ENCODE data around the gene GRXCR2. TPM values are rescaled to one million over a fixed set of nuclear protein-coding genes. Genes with fewer than 3 reads are reported as not detected.

The GRXCR2 gene
- total and polyA plus RNA-seq, 2 of the 13 experiments (the other 11 are each of a cell fraction or from before 2014, with no cell fraction given): not detected

DNA sequence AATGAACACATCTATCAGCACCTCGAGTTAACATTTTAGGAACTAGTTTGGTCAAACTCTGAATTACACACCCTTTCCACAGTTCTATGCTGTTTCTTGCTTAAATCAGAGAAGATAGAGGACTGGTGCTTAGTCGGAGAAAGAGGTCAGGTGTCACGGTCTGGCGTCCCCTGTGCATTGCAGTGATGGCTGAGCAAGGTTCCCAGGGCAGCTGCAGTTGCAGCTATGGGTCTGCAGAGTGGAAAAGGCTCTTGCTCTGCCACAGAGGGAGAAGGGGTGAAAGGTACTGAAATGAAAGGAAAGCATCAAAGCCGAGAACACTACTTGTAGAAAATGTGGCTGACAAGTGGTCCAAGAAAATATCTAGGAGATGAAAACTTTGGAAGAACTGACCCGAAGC, 38.4 kb upstream of the GRXCR2 start (continued):
- no peak for TF ChIP-seq ZNF678 (CRISPR knock-in tag; IDR thresholded peaks at IDR 0.05)
- TF ChIP-seq GABPB1 (CRISPR knock-in tag; IDR thresholded peaks at IDR 0.05): no peak
- no peak for TF ChIP-seq ZNF607 (CRISPR knock-in tag; IDR thresholded peaks at IDR 0.05; ENCODE audit: borderline replicate concordance)
- TF ChIP-seq MAFF (IDR thresholded peaks at IDR 0.05; ENCODE audit: low read depth, low read length): no peak
- TF ChIP-seq, protein P1, sequence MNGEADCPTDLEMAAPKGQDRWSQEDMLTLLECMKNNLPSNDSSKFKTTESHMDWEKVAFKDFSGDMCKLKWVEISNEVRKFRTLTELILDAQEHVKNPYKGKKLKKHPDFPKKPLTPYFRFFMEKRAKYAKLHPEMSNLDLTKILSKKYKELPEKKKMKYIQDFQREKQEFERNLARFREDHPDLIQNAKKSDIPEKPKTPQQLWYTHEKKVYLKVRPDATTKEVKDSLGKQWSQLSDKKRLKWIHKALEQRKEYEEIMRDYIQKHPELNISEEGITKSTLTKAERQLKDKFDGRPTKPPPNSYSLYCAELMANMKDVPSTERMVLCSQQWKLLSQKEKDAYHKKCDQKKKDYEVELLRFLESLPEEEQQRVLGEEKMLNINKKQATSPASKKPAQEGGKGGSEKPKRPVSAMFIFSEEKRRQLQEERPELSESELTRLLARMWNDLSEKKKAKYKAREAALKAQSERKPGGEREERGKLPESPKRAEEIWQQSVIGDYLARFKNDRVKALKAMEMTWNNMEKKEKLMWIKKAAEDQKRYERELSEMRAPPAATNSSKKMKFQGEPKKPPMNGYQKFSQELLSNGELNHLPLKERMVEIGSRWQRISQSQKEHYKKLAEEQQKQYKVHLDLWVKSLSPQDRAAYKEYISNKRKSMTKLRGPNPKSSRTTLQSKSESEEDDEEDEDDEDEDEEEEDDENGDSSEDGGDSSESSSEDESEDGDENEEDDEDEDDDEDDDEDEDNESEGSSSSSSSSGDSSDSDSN (CRISPR knock-in tag; IDR thresholded peaks at IDR 0.05): no peak

DNA sequence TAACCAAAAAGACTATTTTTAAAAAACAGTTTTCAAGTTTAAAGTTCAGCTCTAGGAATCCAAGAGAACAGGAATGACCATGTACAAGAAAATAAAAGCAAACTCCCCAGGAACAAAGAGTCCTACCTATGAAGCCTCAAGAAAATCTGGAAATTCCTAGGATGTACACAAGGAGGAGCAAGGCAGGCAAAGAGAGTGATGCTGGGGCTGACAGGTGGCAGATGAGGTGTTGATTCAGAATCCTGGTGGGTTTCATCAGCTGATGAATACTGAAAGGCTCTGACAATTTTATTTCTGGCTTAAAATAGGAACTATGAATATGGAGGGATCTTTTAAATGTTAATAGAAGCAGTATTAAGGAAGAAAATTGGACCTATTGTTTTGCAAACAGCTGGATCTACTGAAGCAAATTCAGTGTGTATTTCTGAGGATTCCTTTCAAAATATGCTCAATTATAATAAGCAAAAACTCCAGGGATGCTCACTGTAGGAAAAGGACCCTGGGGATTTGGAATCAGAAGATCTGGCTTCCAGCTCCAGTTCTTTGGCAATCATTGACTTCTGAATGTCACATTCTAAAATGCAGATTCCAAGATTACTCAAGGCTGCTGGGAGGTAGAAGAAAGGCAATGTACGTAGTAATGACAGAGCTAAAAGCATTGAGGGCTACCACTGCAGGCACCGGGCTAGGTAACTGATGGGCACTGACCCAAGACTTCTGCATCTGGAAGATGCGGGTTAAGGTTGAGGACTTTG, 35.6 kb upstream of the GRXCR2 start:
- peaks cover 0 to 3% of the 10 kb centered on the region in 2 experiments; a peak in 3 of 5 replicates for H3K27me3 ChIP-seq (ENCODE audit: control insufficient read depth in 1 of 2, insufficient read depth in 2 of 2, low read length in 2 of 2)
- FAIRE-seq (no peak), ATAC-seq (no peak), DNase-seq (ENCODE audit: low spot score) (no peak)
- no peak overlapping the region for H3K4me3 ChIP-seq (replicated peaks in 1 of 3; ENCODE audit: insufficient read depth in 1 of 3, low read depth in 2 of 3, low read length in 3 of 3)
- TF ChIP-seq ZNF460 (CRISPR knock-in tag; IDR thresholded peaks at IDR 0.05; ENCODE audit: borderline replicate concordance) (no peak), SMC3 (IDR thresholded peaks at IDR 0.05; ENCODE audit: low read length) (peak; percentile 28; the same call in 1 of the 2 replicates), ZKSCAN1 (IDR thresholded peaks at IDR 0.05; ENCODE audit: low read length) (no peak), STAG1 (CRISPR knock-in tag; IDR thresholded peaks at IDR 0.05) (peak; percentile 23; the same call in 1 of the 2 replicates), DPF2 (CRISPR knock-in tag; IDR thresholded peaks at IDR 0.05; ENCODE audit: borderline replicate concordance, low read depth) (no peak)
- BruUV-seq (replicated peaks): no TSS peak
- H3K4me1 ChIP-seq (ENCODE audit: insufficient read depth, low read length): peaks cover 17% of the 10 kb centered on the region
- H3K36me3 ChIP-seq (replicated peaks in 1 of 2; ENCODE audit: control insufficient read depth in 1 of 2, insufficient read depth in 2 of 2, low read length in 2 of 2): no peaks in the 10 kb centered on the region
- H3K9me3 ChIP-seq (ENCODE audit: low read length): no peaks in the 10 kb centered on the region
- H3K9ac ChIP-seq (ENCODE audit: insufficient read depth, low read depth, low read length): no peak overlapping the region
- in situ Hi-C loops (cut with HindIII; ENCODE audit: extremely low pct_ligation_motif_present, low pct_unique_long_range_greater_than_20kb): no loop called here
- ChIA-PET POLR2A (interaction anchor here (1.5 kb wide), 1 partner anchor 71 kb away, joined by 3 read pairs; no protein-coding TSS in a partner anchor), CTCF (ENCODE audit: low intra/inter-chr PET ratio, low total read pairs) (interaction anchor here (1.5 kb wide), 1 partner anchor 141 kb away, joined by 7 read pairs; no protein-coding TSS in a partner anchor)
- H3K79me2 ChIP-seq (ENCODE audit: insufficient read depth, low read length): no peaks in the 10 kb centered on the region
- H3K27ac ChIP-seq (ENCODE audit: extremely low read length, insufficient read depth, low read length): no peak overlapping the region
- no peak overlapping the region for H2AFZ ChIP-seq (ENCODE audit: low read length)
- H3K4me2 ChIP-seq (ENCODE audit: low read depth, low read length): no peak overlapping the region
- intact Hi-C loops (cut with micrococcal nuclease; ENCODE audit: unreplicated experiment): no loop called here
- 26% methylated on average over 3 of the region's 3 CpGs for WGBS (ENCODE audit: low lambda C conversion rate)
- no peaks in the 10 kb centered on the region for H4K20me1 ChIP-seq (ENCODE audit: insufficient read depth, low read length)
